ENCODE data around the gene CANX. TPM values are rescaled to one million over a fixed set of nuclear protein-coding genes. Genes with fewer than 3 reads are reported as not detected.

The CANX gene
- total and polyA plus RNA-seq, 9 of the 15 experiments (the other 6 are each of a cell fraction or from before 2014, with no cell fraction given), result 155 to 893 (median 589) TPM

DNA sequence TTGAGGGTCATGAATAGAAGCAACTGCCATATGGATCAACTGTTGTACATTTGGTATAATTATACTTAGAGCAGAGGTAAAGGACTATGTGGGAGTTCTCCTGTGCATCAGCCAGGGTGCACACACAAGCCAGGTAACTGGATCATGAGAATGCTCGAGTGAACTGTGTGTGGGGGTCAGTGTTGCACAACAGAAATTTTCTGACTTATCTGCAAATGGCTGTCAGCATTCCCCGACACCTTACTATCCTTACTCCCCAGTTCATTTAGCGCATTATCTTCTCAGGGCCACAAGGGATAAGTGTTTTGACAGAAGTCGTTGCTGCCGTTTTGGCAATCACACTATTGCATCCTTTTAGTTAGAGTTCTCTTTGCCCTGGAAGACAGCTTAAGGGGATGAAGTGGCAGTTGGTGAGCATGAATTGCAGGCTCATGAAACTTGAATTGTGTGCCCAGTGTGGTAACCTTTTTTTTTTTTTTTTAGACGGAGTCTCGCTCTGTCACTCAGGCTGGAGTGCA, 1.7 kb downstream of the CANX start (continued):
- TF ChIP-seq, protein P1, sequence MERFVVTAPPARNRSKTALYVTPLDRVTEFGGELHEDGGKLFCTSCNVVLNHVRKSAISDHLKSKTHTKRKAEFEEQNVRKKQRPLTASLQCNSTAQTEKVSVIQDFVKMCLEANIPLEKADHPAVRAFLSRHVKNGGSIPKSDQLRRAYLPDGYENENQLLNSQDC (CRISPR knock-in tag; IDR thresholded peaks at IDR 0.05), result peak; percentile 11; the same call in 1 of the 2 replicates
- TF ChIP-seq ATF7 (IDR thresholded peaks at IDR 0.05) (peak; percentile 46; the same call in 1 of the 2 replicates), TARDBP (IDR thresholded peaks at IDR 0.05) (no peak), RAD21 (CRISPR knock-in tag; conservative IDR thresholded peaks at IDR 0.05 in 1 of 2, IDR thresholded peaks at IDR 0.05 in 1 of 2) (no peak), STAT5A (IDR thresholded peaks at IDR 0.05; ENCODE audit: borderline replicate concordance, low read length) (peak; percentile 88), ZNF24 (IDR thresholded peaks at IDR 0.05) (0 out of 2 replicates have a peak, but pooled peaks have one; percentile 29), PHF20 (IDR thresholded peaks at IDR 0.05; ENCODE audit: partially characterized antibody) (no peak), ELF1 (tag; IDR thresholded peaks at IDR 0.05) (no peak), NFE2 (IDR thresholded peaks at IDR 0.05; ENCODE audit: low read depth) (0 out of 2 replicates have a peak, but pooled peaks have one; percentile 16), ZNF592 (IDR thresholded peaks at IDR 0.05) (no peak; the same call in 1 of the 2 replicates), ZNF696 (CRISPR knock-in tag; conservative IDR thresholded peaks at IDR 0.05) (no peak), AFF4 (CRISPR knock-in tag; IDR thresholded peaks at IDR 0.05) (no peak), ZNF551 (CRISPR knock-in tag; IDR thresholded peaks at IDR 0.05) (no peak), SMAD4 (CRISPR knock-in tag; conservative IDR thresholded peaks at IDR 0.05) (peak; percentile 49; the same call in 1 of the 2 replicates), RAD51 (IDR thresholded peaks at IDR 0.05; ENCODE audit: borderline replicate concordance, low read depth) (peak; percentile 13; the same call in 1 of the 2 replicates), HINFP (tag; conservative IDR thresholded peaks at IDR 0.05; ENCODE audit: low read depth) (no peak)
- TF ChIP-seq, protein P2, sequence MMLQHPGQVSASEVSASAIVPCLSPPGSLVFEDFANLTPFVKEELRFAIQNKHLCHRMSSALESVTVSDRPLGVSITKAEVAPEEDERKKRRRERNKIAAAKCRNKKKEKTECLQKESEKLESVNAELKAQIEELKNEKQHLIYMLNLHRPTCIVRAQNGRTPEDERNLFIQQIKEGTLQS (IDR thresholded peaks at IDR 0.05), result peak; percentile 59
- TF ChIP-seq, protein P2 (CRISPR knock-in tag; conservative IDR thresholded peaks at IDR 0.05), result no peak
